Stimulated activated CD4-positive, alpha-beta T cell treated with anti-CD3 and anti-CD28 coated beads, Interleukin-12 subunit alpha, Interleukin-12 subunit beta, amount 100 ng/mL, for 48 hours (primary cell): ENCODE results near the gene ERBB4.

Experiments
- DNase-seq, 3 donors: peaks; one replicate each; pipeline ENCODE4 v3.0.0-alpha.2; 2020; ENCODE audit warnings: low read depth in 2 of 3, low spot score in 1 of 3

Gene ERBB4

DNA sequence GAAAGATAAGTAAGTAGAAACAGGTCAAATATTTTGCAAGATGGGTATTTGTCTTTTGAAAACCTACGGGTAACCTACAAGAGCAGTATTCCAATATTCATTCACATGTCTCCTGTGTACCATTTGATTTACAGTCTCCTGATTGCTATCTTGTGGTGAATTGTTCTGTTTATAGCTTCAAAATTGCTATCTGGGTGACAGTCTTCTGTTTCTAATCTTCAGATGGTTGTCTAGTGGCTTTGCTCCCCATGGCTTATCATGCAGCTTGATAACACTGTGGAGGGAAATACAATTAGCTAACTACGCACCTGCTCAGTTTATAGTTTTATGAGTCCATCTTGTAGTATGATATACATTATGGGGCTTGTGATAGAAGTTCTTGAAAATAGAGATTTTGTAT lies 1165.4 kb downstream of the ERBB4 start:
- DNase-seq: no peak

DNA sequence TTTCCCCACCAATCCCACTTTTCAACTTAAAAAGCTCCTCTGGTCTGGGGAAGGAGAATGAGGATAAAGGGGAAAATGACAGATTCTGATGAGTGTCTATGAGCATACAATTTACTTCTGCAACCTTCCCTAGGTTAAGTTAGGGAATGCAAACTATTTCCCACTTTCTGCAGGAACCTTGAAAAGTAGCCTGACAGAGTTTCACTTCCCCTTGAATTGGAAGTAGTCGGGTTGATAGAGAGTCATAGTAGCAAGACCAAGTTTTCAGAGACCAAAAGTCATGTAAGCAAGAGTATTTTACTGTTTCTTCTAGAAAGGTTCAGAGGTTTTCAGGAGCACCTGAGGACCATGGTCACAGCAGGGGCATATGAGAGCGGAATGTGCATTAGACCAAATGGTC lies 1167.1 kb downstream of the ERBB4 start:
- DNase-seq: no peak

DNA sequence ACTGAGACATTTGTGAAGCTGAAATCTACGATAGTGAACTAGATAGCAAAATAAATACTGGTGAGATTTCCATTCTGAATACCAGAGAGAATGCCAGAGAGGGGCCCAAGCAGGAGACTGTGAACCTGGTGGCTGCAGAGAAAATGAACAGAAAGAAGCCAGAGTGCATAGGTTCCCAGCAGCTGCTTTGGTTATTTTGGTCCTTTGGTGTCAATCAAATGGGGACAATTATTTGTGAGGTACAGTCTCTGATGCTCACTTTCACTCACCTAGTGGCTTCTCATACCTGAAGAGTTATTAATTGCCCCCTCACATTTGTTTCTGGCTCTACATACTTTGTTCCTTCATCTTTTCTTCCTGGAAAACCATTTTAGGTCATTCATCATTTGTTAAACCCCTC lies 1170.1 kb downstream of the ERBB4 start:
- DNase-seq: no peak

DNA sequence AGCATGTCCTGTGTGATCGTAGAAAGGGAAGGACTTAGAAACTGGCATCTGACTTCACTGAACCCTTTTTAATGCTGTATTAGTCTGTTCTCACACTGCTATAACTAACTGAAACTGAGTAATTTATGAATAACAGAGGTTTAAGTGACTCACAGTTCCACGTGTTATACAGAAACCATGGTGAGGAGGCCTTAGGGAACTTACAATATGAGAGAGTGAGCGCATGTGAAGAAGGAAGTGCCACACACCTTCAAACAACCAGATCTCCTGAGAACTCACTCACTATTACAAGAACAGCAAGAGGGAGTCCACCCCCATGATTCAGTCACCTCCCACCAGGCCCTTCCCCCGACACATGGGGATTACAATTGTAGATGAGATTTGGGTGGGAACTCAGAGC lies 1170.9 kb downstream of the ERBB4 start:
- no peak for DNase-seq

- no peak for DNase-seq
Measured at GRCh38 chr2:211367293-211367692, 1171.3 kb downstream of the ERBB4 start.

DNA sequence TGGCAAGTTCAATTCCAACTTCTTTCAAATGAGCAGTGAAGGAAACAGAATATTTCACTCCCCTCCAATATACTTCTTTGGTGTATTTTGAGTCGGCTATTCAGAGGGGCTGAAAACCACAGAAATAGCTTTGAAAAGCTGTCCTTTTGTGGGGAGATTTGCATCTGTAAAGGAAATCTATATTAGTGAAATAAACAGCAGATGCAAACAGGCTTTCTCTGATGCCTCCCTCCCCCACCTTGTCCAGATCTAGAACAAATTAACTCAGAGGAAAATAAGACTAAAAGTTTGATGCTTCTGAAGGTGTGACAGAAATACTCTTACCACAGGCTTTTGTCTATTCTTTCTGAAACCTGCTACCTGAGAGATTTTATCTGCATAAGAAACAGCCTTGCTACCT lies 1173.7 kb downstream of the ERBB4 start:
- no peak for DNase-seq

DNA sequence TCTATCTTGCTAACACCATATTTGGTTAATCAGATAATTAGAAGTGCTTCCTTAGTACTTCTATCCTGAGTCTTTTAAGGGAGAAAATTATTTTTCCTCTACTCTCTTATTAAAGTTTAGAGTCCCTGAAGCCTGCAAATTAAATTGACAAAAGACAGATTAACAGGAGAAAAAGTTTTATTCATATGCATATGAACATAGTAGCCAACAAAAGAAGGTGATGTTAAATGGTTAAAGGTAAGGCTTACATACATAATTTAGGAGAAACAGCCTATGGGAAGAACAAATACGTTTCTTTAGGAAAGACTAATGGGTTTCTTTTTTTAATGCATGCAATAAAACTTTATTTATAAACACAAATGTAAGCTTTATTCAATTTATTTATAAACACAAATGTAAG lies 1177.2 kb downstream of the ERBB4 start:
- no peak for DNase-seq

DNA sequence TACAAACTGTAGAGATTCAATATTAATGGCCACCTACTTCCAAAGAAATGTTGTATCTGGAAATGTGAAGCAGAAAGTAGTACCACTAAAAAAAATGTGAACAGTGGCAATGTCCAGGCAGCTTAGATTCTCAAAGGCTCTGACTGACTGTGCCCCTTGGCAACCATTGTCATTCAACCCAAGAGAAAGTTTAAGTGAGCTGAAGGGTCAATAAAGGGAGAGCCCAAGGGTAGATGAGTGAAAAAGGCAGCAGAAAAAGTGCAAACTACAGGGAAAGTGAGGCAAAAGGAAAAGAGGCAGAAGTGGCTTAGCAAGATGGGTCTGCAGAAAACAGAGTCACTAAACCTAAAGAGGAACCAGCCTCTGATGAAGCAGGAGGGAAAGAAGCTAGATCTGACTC lies 1179.3 kb downstream of the ERBB4 start:
- DNase-seq: no peak

GRCh38 chr2:211358504-211358903 lies 1180.1 kb downstream of the ERBB4 start:
- DNase-seq: no peak

DNA sequence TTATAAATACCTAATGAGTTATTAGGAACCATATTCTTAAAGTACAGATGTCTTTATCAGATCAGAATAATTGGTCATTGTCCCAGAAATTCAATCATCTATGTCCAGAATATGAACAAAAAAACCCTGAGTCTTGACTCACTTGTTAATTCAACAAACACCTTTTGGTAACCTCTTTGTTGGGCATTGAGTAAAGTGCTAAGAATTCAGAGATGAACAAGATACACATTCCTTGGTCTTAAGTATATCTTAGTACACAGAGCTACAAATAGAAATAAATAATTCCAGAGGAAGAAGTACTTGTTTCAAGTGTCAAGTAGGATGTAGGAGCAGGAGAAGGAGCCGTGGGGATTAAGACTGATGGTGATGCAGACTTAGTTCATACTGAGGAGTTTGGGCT lies 1184.1 kb downstream of the ERBB4 start:
- DNase-seq: no peak

DNA sequence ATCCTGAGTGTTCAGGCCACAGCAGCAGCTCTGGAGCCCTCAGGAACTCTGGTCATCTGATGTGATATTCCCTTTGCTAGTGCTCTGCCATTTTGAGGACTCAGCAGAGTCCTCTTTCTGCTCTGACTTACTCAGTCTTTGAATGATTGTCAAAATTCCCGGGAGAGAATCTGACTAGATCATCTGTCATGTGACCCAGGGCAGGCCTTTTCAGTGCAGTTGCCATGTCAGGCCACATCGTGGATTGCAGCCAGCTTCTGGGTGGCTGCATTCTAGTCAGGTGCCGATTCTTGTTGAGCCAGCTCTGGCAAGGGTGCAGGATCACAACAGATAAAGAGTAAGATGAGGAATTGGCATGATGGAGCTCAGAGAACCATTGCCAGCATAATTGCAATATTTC lies 1186.6 kb downstream of the ERBB4 start:
- no peak for DNase-seq

DNA sequence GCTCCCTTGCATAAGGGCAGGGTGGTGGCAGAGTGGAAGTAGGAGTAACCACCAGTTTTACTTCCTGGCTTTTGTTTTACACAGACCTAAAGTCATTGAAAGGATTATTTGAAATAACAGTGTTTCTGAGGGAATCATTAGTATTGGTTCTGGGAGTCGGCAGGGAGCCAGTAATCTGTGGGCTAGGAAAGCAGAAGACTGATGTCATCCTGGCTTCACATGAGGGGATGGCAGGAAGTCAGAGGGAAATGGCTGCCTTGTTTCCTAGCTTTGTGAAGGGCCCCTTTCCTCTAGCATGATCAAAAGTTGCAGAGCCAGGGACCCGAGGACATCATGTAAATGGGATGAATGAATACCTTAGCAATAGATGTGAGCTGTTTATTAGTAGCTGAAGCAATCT lies 1189.6 kb downstream of the ERBB4 start:
- no peak for DNase-seq

DNA sequence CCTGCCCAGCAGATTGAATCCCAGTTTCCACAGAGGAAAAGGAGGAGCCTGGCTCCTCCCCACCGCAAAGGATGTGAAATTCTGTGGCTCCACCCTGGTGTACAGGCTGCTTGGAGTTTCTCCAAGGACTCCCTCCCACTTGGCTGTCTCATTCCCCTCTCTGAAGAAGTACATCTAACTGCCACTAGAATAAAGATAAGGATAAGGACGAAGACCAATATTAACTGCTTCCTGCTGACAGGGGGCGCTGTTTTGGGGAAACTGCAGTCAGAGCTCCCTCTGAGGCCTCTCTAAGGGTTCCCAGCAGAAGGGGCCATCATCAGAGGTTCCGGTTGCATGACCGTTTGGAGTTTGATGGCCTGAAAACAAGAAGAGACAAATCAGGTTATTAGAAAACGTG lies 1191.3 kb downstream of the ERBB4 start:
- DNase-seq: no peak

DNA sequence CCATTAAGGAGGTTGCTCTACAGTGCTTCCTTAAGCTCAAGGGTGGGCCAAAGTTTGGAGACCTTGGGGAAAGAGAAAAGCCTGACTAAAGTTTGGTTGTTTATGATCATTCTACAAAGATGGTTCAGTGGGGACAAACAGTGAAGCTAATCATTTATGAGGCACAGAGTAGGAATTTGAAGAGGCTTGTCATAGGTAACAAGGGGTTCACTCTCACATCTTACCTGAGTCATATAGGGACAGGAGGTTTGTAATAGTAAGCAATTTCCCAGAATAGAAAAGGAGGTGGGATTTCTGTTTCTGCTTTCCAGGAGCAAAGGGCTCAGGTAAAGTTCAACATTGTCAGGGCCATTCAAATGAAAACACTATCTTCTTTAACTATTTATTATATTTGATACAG lies 1194.3 kb downstream of the ERBB4 start:
- DNase-seq: no peak

- DNase-seq: no peak
Measured at GRCh38 chr2:211333377-211333776, 1205.2 kb downstream of the ERBB4 start.

DNA sequence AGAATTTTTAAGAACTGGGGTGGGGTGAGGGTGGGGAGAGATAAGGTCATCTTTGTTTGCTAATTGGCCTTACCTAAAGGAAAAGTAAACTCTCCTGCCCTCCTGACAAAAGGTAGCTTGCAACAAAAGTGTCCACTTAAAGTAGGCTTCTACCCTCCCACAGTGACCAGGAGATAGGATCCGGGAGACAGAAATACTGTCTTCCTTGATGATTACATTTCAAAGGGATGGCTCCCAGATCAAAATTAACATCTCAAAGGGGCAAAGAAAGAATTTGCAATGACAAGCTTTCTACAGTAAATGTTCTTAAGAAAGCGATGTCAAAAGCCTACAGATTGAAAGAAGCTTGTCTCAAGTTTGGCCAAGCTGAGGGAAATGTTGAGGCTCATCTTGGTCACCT lies 1206.9 kb downstream of the ERBB4 start:
- no peak for DNase-seq

GRCh38 chr2:211329882-211330281 lies 1208.7 kb downstream of the ERBB4 start:
- no peak for DNase-seq

DNA sequence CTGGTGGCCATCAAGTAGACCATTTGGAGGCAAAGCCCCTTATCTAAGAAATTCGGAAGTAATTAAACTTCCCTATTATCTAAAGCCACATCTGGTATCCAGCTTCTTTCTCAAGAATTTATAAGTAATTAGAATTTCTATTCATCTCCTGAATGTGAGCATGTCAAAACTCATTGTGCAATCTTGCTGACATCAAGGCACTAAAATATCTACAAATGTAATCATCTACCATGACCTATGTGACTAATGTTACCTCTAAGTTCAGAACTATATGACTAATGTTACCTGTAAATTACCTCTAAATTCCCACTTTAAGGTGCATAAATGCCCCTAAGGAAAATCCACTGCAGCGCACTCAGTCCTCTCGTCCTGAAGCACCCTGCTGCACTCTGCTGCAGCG lies 1209.2 kb downstream of the ERBB4 start:
- DNase-seq: no peak

- no peak for DNase-seq
Measured at GRCh38 chr2:211328126-211328525, 1210.5 kb downstream of the ERBB4 start.
